H1 (cell line): ENCODE data around the gene C1orf56. TPM values are rescaled to one million over a fixed set of nuclear protein-coding genes. Genes with fewer than 3 reads are reported as not detected.

ENCODE experiments used
- CTCF ChIA-PET: fragments of 300-600 bp; sonication (Branson Sonifier 250); formaldehyde crosslinking; loops from one replicate; lab custom pipeline; 2021; ENCODE audit not compliant: partially characterized antibody; lab: Charles Lee
- POLR2A ChIA-PET: fragments of 300-600 bp; sonication (Branson Sonifier 250); formaldehyde crosslinking; loops from one replicate; lab custom pipeline; 2021; ENCODE audit warnings: inconsistent platforms; ENCODE audit not compliant: partially characterized antibody; lab: Charles Lee
- DNase-seq, 2 experiments: peaks; one replicate each; pipeline versions ENCODE4 v3.0.0 to v3.0.0-alpha.2; 2010 to 2022; ENCODE audit warnings: low spot score in 2 of 2, low read depth in 1 of 2, mixed read lengths in 1 of 2
- FAIRE-seq: peaks from 2 replicates; lab custom pipeline; 2011; peaks lifted over from hg19 to GRCh38; lab: Jason Lieb, UNC
- H2AFZ ChIP-seq: 2 replicates; pipeline ENCODE4 v1.8.1; 2012; ENCODE audit warnings: low read length, inconsistent platforms
- H2AK5ac ChIP-seq: 2 replicates; pipeline ENCODE4 v1.6.1; 2013; ENCODE audit warnings: low read depth, low read length
- H2BK120ac ChIP-seq: replicated peaks from 2 replicates; pipeline ENCODE3; 2013; ENCODE audit warnings: low read depth, low read length, inconsistent platforms
- H2BK12ac ChIP-seq: 2 replicates; pipeline ENCODE4 v1.6.1; 2013; ENCODE audit warnings: low read depth, low read length
- H2BK15ac ChIP-seq: 2 replicates; pipeline ENCODE4 v1.6.1; 2013; ENCODE audit warnings: low read length
- H2BK20ac ChIP-seq: 2 replicates; pipeline ENCODE4 v1.6.1; 2013; ENCODE audit warnings: low read length
- H2BK5ac ChIP-seq: 2 replicates; pipeline ENCODE4 v1.6.1; 2013; ENCODE audit warnings: low read depth, low read length
- H3K14ac ChIP-seq: 2 replicates; pipeline ENCODE4 v1.6.1; 2013; ENCODE audit warnings: inconsistent platforms; ENCODE audit not compliant: insufficient read length
- H3K18ac ChIP-seq: 2 replicates; pipeline ENCODE4 v1.6.1; 2013; ENCODE audit warnings: low read length; ENCODE audit errors: extremely low read depth
- H3K23ac ChIP-seq: 2 replicates; pipeline ENCODE4 v1.6.1; 2013; ENCODE audit warnings: inconsistent platforms; ENCODE audit not compliant: insufficient read length
- H3K23me2 ChIP-seq: 2 replicates; pipeline ENCODE4 v1.6.1; 2013; ENCODE audit warnings: low read depth, low read length
- H3K27ac ChIP-seq: 2 replicates; pipeline ENCODE4 v1.6.1; 2011; ENCODE audit warnings: low read depth, low read length, inconsistent platforms
- H3K27me3 ChIP-seq, 4 experiments: replicated peaks in 1 of 4; 1 replicate in 1 of 4; 2 replicates in 3 of 4; pipeline versions ENCODE4 v1.6.1 to v1.8.1; 2011 to 2013; ENCODE audit warnings: low read length in 3 of 4, mild to moderate bottlenecking in 3 of 4, inconsistent platforms in 2 of 4, mixed read lengths in 2 of 4, moderate library complexity in 1 of 4; ENCODE audit not compliant: control insufficient read depth in 3 of 4, insufficient read depth in 3 of 4; ENCODE audit errors: extremely low read depth in 1 of 4
- H3K36me3 ChIP-seq, 4 experiments: 2 replicates each; pipeline versions ENCODE4 v1.6.1 to v1.8.1; 2011 to 2013; ENCODE audit warnings: mild to moderate bottlenecking in 4 of 4, low read length in 3 of 4, moderate library complexity in 2 of 4, control low read depth in 1 of 4, inconsistent platforms in 1 of 4; ENCODE audit not compliant: insufficient read depth in 4 of 4, control insufficient read depth in 2 of 4
- H3K4ac ChIP-seq: replicated peaks from 2 replicates; pipeline ENCODE3; 2013; ENCODE audit warnings: low read length, low read depth, mixed read lengths, inconsistent platforms; ENCODE audit not compliant: insufficient read length
- H3K4me1 ChIP-seq, 4 experiments: replicated peaks in 1 of 4; 1 replicate in 1 of 4; 2 replicates in 3 of 4; pipeline versions ENCODE4 v1.6.1 to v1.8.1; 2011 to 2013; ENCODE audit warnings: low read length in 3 of 4, inconsistent platforms in 2 of 4, mixed read lengths in 1 of 4; ENCODE audit not compliant: insufficient read depth in 4 of 4, control insufficient read depth in 3 of 4
- H3K4me2 ChIP-seq, 2 experiments: 2 replicates each; pipeline versions ENCODE4 v1.6.1 to v1.8.1; 2011 to 2013; ENCODE audit warnings: low read depth in 2 of 2, low read length in 2 of 2, control low read depth in 1 of 2, inconsistent platforms in 1 of 2, mild to moderate bottlenecking in 1 of 2; ENCODE audit not compliant: insufficient read depth in 1 of 2
- H3K4me3 ChIP-seq, 4 experiments: fragments of 200-600, 300-600 bp in 1 of 4; sonication (generic), shearing (Covaris generic), sonication (Bioruptor Twin) in 1 of 4; 2 replicates each; pipeline versions ENCODE4 v1.5.1 to v1.8.1; 2011 to 2016; ENCODE audit warnings: low read length in 4 of 4, low read depth in 3 of 4, control low read depth in 2 of 4, inconsistent platforms in 2 of 4, mild to moderate bottlenecking in 2 of 4, mixed read lengths in 1 of 4, moderate library complexity in 1 of 4; ENCODE audit not compliant: insufficient read depth in 2 of 4; ENCODE audit errors: extremely low read depth in 1 of 4
- H3K56ac ChIP-seq: replicated peaks from 2 replicates; pipeline ENCODE3; 2013; ENCODE audit warnings: low read depth, mild to moderate bottlenecking, mixed read lengths, low read length, inconsistent platforms; ENCODE audit not compliant: insufficient read length
- H3K79me1 ChIP-seq: 2 replicates; pipeline ENCODE4 v1.6.1; 2013; ENCODE audit warnings: low read depth, low read length, control low read depth
- H3K79me2 ChIP-seq, 2 experiments: 2 replicates each; pipeline versions ENCODE4 v1.6.1 to v1.8.1; 2012 to 2013; ENCODE audit warnings: low read length in 2 of 2, mild to moderate bottlenecking in 2 of 2, inconsistent platforms in 1 of 2; ENCODE audit not compliant: insufficient read depth in 2 of 2, control insufficient read depth in 1 of 2
- H3K9ac ChIP-seq, 4 experiments: replicated peaks in 1 of 4; 1 replicate in 1 of 4; 2 replicates in 3 of 4; pipeline versions ENCODE4 v1.6.1 to v1.8.1; 2011 to 2013; ENCODE audit warnings: low read depth in 3 of 4, low read length in 3 of 4, control low read depth in 2 of 4, mild to moderate bottlenecking in 2 of 4, moderate library complexity in 2 of 4, inconsistent platforms in 1 of 4; ENCODE audit errors: extremely low read depth in 1 of 4
- H3K9me3 ChIP-seq, 2 experiments: 2 replicates each; pipeline versions ENCODE4 v1.6.1 to v1.8.1; 2012 to 2013; ENCODE audit warnings: mild to moderate bottlenecking in 2 of 2, moderate library complexity in 2 of 2, control low read depth in 1 of 2, inconsistent platforms in 1 of 2, low read depth in 1 of 2, low read length in 1 of 2, mixed read lengths in 1 of 2; ENCODE audit not compliant: insufficient read depth in 2 of 2
- H4K20me1 ChIP-seq, 2 experiments: replicated peaks in 1 of 2; 2 replicates each; pipeline versions ENCODE3 to v1.8.1; 2011 to 2013; ENCODE audit warnings: inconsistent platforms in 2 of 2, low read length in 2 of 2, mild to moderate bottlenecking in 1 of 2; ENCODE audit not compliant: insufficient read depth in 2 of 2, control insufficient read depth in 1 of 2
- H4K5ac ChIP-seq: 2 replicates; pipeline ENCODE4 v1.6.1; 2013; ENCODE audit warnings: low read length, low read depth, mixed read lengths, inconsistent platforms; ENCODE audit not compliant: insufficient read length
- H4K8ac ChIP-seq: 2 replicates; pipeline ENCODE4 v1.8.0; 2013; ENCODE audit warnings: mild to moderate bottlenecking, moderate library complexity, low read length, inconsistent platforms; ENCODE audit not compliant: insufficient read depth; ENCODE audit errors: extremely low read depth
- H4K91ac ChIP-seq: replicated peaks from 2 replicates; pipeline ENCODE3; 2013; ENCODE audit warnings: low read length, mixed read lengths, inconsistent platforms; ENCODE audit not compliant: insufficient read length
- BRCA1 ChIP-seq: IDR thresholded peaks from 2 replicates; pipeline ENCODE4 v1.6.1; 2012; ENCODE audit warnings: low read depth, low read length, improper control_type of control experiment
- CBX5 ChIP-seq: fragments of 300-800, 300-1000 bp; sonication (generic); IDR thresholded peaks from 2 replicates; pipeline ENCODE4 v1.7.1; 2016; ENCODE audit warnings: antibody characterized with exemption, low read length, low read depth
- CEBPB ChIP-seq: IDR thresholded peaks from 2 replicates; pipeline ENCODE4 v1.6.1; 2012; ENCODE audit warnings: low read depth, low read length
- CREB1 ChIP-seq: IDR thresholded peaks from 2 replicates; pipeline ENCODE4 v1.6.1; 2012; ENCODE audit warnings: inconsistent platforms
- CTBP2 ChIP-seq: IDR thresholded peaks from 2 replicates; pipeline ENCODE4 v1.7.0; 2011; ENCODE audit warnings: borderline replicate concordance, mild to moderate bottlenecking, moderate library complexity, mixed read lengths, low read length; ENCODE audit not compliant: insufficient read depth, insufficient read length
- FOSL1 ChIP-seq: IDR thresholded peaks from 2 replicates; pipeline ENCODE4 v1.6.1; 2011; ENCODE audit warnings: mild to moderate bottlenecking, low read depth, low read length, moderate library complexity; ENCODE audit not compliant: insufficient read depth
- HDAC6 ChIP-seq: IDR thresholded peaks from one replicate; pipeline ENCODE4 v1.7.1; 2012; ENCODE audit warnings: low read depth, mild to moderate bottlenecking, inconsistent platforms, low read length, moderate library complexity
- JUN ChIP-seq: IDR thresholded peaks from 2 replicates; pipeline ENCODE4 v1.6.1; 2011; ENCODE audit warnings: low read depth, mild to moderate bottlenecking, improper control_type of control experiment, low read length
- MAFK ChIP-seq: IDR thresholded peaks from 2 replicates; pipeline ENCODE4 v1.6.1; 2012; ENCODE audit warnings: low read depth, mild to moderate bottlenecking, improper control_type of control experiment, low read length
- NRF1 ChIP-seq: IDR thresholded peaks from 2 replicates; pipeline ENCODE4 v1.6.1; 2011; ENCODE audit warnings: mild to moderate bottlenecking, low read depth, low read length, improper control_type of control experiment
- SIRT6 ChIP-seq: IDR thresholded peaks from one replicate; pipeline ENCODE4 v1.7.1; 2012; ENCODE audit warnings: low read length, inconsistent platforms
- SP1 ChIP-seq: IDR thresholded peaks from 2 replicates; pipeline ENCODE4 v1.6.1; 2011; ENCODE audit warnings: low read depth, low read length
- TAF1 ChIP-seq: IDR thresholded peaks from 2 replicates; pipeline ENCODE4 v1.6.1; 2011; ENCODE audit warnings: mild to moderate bottlenecking, low read depth, low read length
- WGBS, 2 experiments: shearing (Covaris generic) in 1 of 2; methylation state at CpG; one replicate each; pipeline versions ENCODE4 v1.1.6 to v1.1.7; 2013 to 2015; ENCODE audit warnings: low lambda C conversion rate in 2 of 2, mixed read lengths in 2 of 2, inconsistent platforms in 1 of 2, low coverage in 1 of 2, missing lambda C conversion rate in 1 of 2; ENCODE audit not compliant: insufficient replicate concordance in 2 of 2, insufficient coverage in 1 of 2, insufficient read length in 1 of 2; ENCODE audit errors: extremely low coverage in 1 of 2, missing lambda C conversion rate in 1 of 2; 5-methylcytosine and 5-hydroxymethylcytosine counted together
- polyA plus RNA-seq, 7 experiments: library from polyadenylated mRNA; depleted of rRNA in 3 of 7; stranded (reverse) in 5 of 7; unstranded in 2 of 7; fragments of >200 nt in 5 of 7; fragments of 200-250 nt in 2 of 7; gene quantifications; 1 replicate in 5 of 7; 2 replicates in 1 of 7; 4 replicates in 1 of 7; pipeline versions ENCODE4 v1.2.1 to v1.2.3, GENCODE V29; 2011 to 2013; ENCODE audit warnings: missing spikeins in 2 of 7, mixed read lengths in 2 of 7
- total RNA-seq: library from RNA; stranded (reverse); fragmentation: NEBNext Ultra II Directional; extraction: Animal tissue kit (Norgen Biotek cat#: 25700); gene quantifications from 2 replicates; pipeline ENCODE4 v1.2.1, GENCODE V29; 2021

The C1orf56 gene
- total and polyA plus RNA-seq, 2 of the 8 experiments (the other 6 are each of a cell fraction or from before 2014, with no cell fraction given), result 3.0 to 3.4 TPM

- H3K14ac ChIP-seq, result no peak within 1 kb of the TSS
- peaks cover 12% of the 10 kb centered on the region for H3K79me1 ChIP-seq
- DNase-seq, result peak in 1 of 2 experiments; percentile 76
- peak within 1 kb of the TSS; percentile 90 for H3K56ac ChIP-seq
- peak within 1 kb of the TSS; percentile 81 to 96 for H3K4me2 ChIP-seq
- H3K79me2 ChIP-seq, result peaks cover 7 to 74% of the 10 kb centered on the region in 2 experiments
- H3K4ac ChIP-seq, result peak within 1 kb of the TSS; percentile 92
- 1% methylated on average over 15 of the region's 15 CpGs; no CpG with 5 or more reads in 1 of the 2 experiments for WGBS, 2 experiments
- ChIA-PET POLR2A (interaction anchor here (0.6 to 9.1 kb wide), 6 partner anchors 11 to 84 kb away, joined by 3 to 107 read pairs (median 8); partner anchors contain the start of genes C1orf56, GABPB2 and MINDY1), CTCF (interaction anchor here (0.6 to 7.3 kb wide), 15 partner anchors 12 to 115 kb away, joined by 3 to 95 read pairs (median 5); partner anchors contain the start of genes C1orf56, GABPB2, TMOD4 and TNFAIP8L2)
- H4K91ac ChIP-seq, result peak within 1 kb of the TSS; percentile 86
- peak within 1 kb of the TSS; percentile 92 for H4K5ac ChIP-seq
- H3K18ac ChIP-seq, result peak within 1 kb of the TSS; percentile 97
- H3K36me3 ChIP-seq, result peaks cover 9 to 16% (median 14%) of the 10 kb centered on the region in 4 experiments
- H2BK5ac ChIP-seq, result peak within 1 kb of the TSS; percentile 90; the same call in 1 of the 2 replicates
- H4K20me1 ChIP-seq, result peaks cover 0 to 8% of the 10 kb centered on the region in 2 experiments
- peaks cover 13% of the 10 kb centered on the region; the same call in 1 of the 2 replicates for H3K23me2 ChIP-seq
- H3K9ac ChIP-seq, result peak within 1 kb of the TSS; percentile 51 to 84 (median 76); a peak in 6 of 7 replicates
- no peak within 1 kb of the TSS for H2BK120ac ChIP-seq
- H4K8ac ChIP-seq, result peak within 1 kb of the TSS; percentile 68; the same call in 1 of the 2 replicates
- peak within 1 kb of the TSS; percentile 63; the same call in 1 of the 2 replicates for H3K27ac ChIP-seq
- no peak for FAIRE-seq
- H2AFZ ChIP-seq, result no peak within 1 kb of the TSS
- peak within 1 kb of the TSS; percentile 80 to 97 (median 89) for H3K4me3 ChIP-seq
- no peak within 1 kb of the TSS for H2BK12ac ChIP-seq
- H2AK5ac ChIP-seq, result no peak within 1 kb of the TSS
- H3K4me1 ChIP-seq, result peaks cover 4 to 14% (median 8%) of the 10 kb centered on the region in 4 experiments; a peak in 6 of 7 replicates
- H3K23ac ChIP-seq, result no peak within 1 kb of the TSS
- H3K9me3 ChIP-seq, result no peaks in the 10 kb centered on the region
- H3K27me3 ChIP-seq, result no peaks in the 10 kb centered on the region
- no peak within 1 kb of the TSS for H2BK15ac ChIP-seq
- H2BK20ac ChIP-seq, result no peak within 1 kb of the TSS
- no peak for TF ChIP-seq JUN
- TF ChIP-seq CTBP2, result peak; percentile 92
- TF ChIP-seq CBX5, result no peak
- no peak for TF ChIP-seq SIRT6
- no peak for TF ChIP-seq CEBPB
- 0 out of 2 replicates have a peak, but pooled peaks have one; percentile 49 for TF ChIP-seq SP1
- TF ChIP-seq HDAC6, result no peak
- no peak for TF ChIP-seq BRCA1
- TF ChIP-seq TAF1, result peak; percentile 49; the same call in 1 of the 2 replicates
- TF ChIP-seq FOSL1, result no peak
- peak; percentile 31; the same call in 1 of the 2 replicates for TF ChIP-seq CREB1
- TF ChIP-seq MAFK, result peak; percentile 74; the same call in 1 of the 2 replicates
- no peak for TF ChIP-seq NRF1
Measured at GRCh38 chr1:151060007-151060656, 12.6 kb downstream of the C1orf56 start, which contains the start of gene MLLT11. MLLT11 (plus strand) TSS chr1:151060397; CDS start chr1:151067225, 6,828 bp downstream.
